ENCODE measurements around the gene REEP2. TPM values are rescaled to one million over a fixed set of nuclear protein-coding genes. Genes with fewer than 3 reads are reported as not detected.

Gene REEP2
- total and polyA plus RNA-seq, 11 donors = 1.6 to 11.2 (median 5.4) TPM

DNA sequence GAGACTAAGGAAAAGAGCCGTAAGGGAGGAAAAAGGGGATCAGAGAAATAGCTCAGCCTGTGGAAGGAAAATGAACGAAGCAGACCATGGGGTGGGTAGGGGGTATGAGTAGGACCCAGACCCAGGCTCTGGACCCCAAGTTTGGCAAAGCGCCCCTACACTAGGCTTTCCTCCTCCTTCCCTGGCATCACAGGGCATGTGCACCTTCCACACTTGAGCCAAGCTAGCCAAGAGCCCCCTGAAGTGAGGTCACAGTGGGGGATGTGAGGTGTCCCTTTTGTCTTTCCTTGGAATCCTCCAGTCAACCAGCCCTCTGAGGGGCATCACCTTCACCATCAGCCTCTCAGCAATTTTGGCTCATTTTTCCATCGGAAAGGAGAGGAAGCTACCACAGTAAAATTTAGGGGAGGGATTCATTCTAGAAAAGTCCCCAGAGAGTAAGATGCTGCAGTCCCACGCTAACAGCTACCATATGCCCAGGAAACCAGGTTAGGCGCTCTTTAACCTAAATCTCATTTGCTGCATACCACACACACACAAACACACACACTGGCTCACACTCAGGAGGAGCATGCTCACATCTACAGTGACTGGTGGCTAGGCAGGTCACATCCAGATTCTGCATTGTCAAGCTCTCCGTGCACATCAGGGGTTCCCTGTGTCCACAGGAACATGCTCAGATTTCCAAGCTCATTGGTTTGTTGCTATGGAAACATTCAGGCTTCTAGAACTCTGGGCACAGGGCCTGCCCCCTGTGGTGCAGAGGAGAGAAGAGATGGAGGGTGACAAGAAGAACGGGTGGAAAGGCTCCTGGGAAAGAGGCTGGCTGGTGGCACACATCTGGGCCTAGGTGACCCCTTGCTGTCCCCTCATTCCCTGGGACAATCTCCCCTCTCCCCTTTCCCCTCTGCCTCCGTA lies 9.9 kb downstream of the REEP2 start:
- ATAC-seq (no peak), DNase-seq (no peak)
- Histone ChIP-seq H3K27me3 (no peaks in the 10 kb centered on the region), H3K9me3 (no peaks in the 10 kb centered on the region), H3K36me3 (no peaks in the 10 kb centered on the region), H3K27ac (no peak overlapping the region), H3K4me3 (no peak overlapping the region), H3K4me1 (peaks cover 0 to 10% (median 7%) of the 10 kb centered on the region in 12 donors)
- TF ChIP-seq, protein P1, sequence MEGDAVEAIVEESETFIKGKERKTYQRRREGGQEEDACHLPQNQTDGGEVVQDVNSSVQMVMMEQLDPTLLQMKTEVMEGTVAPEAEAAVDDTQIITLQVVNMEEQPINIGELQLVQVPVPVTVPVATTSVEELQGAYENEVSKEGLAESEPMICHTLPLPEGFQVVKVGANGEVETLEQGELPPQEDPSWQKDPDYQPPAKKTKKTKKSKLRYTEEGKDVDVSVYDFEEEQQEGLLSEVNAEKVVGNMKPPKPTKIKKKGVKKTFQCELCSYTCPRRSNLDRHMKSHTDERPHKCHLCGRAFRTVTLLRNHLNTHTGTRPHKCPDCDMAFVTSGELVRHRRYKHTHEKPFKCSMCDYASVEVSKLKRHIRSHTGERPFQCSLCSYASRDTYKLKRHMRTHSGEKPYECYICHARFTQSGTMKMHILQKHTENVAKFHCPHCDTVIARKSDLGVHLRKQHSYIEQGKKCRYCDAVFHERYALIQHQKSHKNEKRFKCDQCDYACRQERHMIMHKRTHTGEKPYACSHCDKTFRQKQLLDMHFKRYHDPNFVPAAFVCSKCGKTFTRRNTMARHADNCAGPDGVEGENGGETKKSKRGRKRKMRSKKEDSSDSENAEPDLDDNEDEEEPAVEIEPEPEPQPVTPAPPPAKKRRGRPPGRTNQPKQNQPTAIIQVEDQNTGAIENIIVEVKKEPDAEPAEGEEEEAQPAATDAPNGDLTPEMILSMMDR (IDR thresholded peaks at IDR 0.05) = no peak
- TF ChIP-seq POLR2A (IDR thresholded peaks at IDR 0.05) = no peak
- intact Hi-C loops (cut with DNase I) = loop anchor here in 3 of 10 donors (1.0 to 2.0 kb wide), 2 partner anchors 54 to 55 kb away; no protein-coding TSS in a partner anchor
- WGBS, 4 donors = 78 to 81% (median 79%) methylated on average over 9 of the region's 9 CpGs

DNA sequence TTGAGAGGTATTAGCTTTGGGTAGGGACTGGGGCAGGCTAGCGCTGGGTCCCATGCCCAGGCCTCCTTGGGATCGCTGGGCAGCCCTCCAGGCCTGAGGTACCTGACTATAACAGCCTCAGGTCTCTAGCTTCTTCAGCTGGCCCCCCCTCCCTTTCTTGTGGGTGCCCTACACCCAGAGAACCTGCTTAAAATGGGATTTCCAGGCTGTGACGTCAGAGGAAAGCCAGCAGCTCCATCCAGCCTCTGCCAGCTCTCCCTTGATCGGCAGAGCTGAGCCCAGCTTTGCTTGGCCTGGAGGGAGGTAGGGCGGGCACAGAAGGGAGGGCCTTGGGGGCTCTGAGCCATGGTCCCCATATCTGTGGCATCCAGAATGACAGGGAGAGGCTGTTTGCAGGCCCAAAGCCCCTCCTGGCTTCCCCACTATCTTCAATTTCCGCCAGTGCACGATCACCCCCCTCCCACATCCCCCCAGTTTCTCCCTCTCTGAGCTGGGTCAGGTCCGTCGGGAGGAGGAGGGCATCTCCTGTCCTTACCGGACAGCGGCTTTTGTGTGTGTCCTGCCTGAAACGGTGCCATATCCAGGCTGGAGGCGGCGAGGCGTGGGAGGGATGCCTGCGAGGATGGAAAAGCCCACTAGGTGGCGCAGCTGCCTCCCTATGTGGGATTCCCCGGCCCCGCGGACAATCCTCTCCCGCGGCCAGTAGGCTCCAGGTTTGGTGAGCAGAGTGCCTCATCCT lies 10.8 kb downstream of the REEP2 start:
- H3K4me1 ChIP-seq = peaks cover 0 to 10% (median 7%) of the 10 kb centered on the region in 12 donors
- intact Hi-C loops (cut with DNase I) = loop anchor here (1.0 to 5.0 kb wide), 5 partner anchors 53 to 98 kb away; no protein-coding TSS in a partner anchor
- no peak overlapping the region for H3K27ac ChIP-seq
- 14 to 38% (median 15%) methylated on average over 8 to 22 of the region's 22 CpGs for WGBS, 4 donors
- ATAC-seq (peak; percentile 83 to 94 (median 92)), DNase-seq (peak; percentile 87 to 92 (median 89))
- peak overlapping the region in 1 of 12 donors; percentile 16 for H3K4me3 ChIP-seq
- H3K36me3 ChIP-seq = no peaks in the 10 kb centered on the region
- TF ChIP-seq, protein P1 (IDR thresholded peaks at IDR 0.05) = peak; percentile 93 to 97 (median 96)
- TF ChIP-seq POLR2A (IDR thresholded peaks at IDR 0.05) = no peak
- no peaks in the 10 kb centered on the region for H3K27me3 ChIP-seq
- no peaks in the 10 kb centered on the region for H3K9me3 ChIP-seq

DNA sequence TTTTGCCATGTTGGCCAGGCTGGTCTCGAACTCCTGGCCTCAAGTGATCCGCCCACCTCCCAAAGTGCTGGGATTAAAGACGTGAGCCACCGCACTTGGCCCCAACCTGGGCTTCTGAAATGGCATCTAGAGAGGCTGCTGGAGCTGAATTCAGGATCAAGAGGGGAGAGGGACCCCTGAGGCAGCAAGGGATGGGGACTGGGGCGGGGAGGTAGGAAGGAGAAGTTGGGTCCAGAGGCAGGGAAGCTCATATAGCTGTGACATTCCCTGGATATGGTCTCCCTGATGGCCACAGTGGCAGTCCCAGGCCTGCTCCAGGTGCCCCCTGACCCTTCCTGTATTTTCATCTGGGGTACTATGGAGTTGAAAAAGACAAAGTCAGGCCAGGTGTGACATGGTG lies 12.1 kb downstream of the REEP2 start:
- Histone ChIP-seq H3K4me3 (no peak overlapping the region), H3K9me3 (no peaks in the 10 kb centered on the region), H3K36me3 (no peaks in the 10 kb centered on the region), H3K27ac (no peak overlapping the region), H3K27me3 (no peaks in the 10 kb centered on the region), H3K4me1 (peaks cover 0 to 10% (median 7%) of the 10 kb centered on the region in 12 donors)
- no peak for ATAC-seq
- intact Hi-C loops (cut with DNase I) = loop anchor here in 8 of 10 donors (1.0 to 5.0 kb wide), 5 partner anchors 51 to 96 kb away; no protein-coding TSS in a partner anchor
- 93 to 97% (median 95%) methylated on average over 5 of the region's 5 CpGs for WGBS, 4 donors
- DNase-seq = no peak
- no peak for TF ChIP-seq POLR2A (IDR thresholded peaks at IDR 0.05)
- TF ChIP-seq, protein P1 (IDR thresholded peaks at IDR 0.05) = no peak

All from heart left ventricle (tissue), 16 donors.